KMS-11 (cell line): Measurements from ENCODE around the gene USP35.

Source experiments
- H2AFZ ChIP-seq: fragments of 200-600 bp; sonication (generic); 2 replicates; pipeline ENCODE4 v1.6.1; 2016; ENCODE audit warnings: antibody characterized with exemption, mixed run types, low read depth
- H3K27ac ChIP-seq: fragments of 200-600 bp; sonication (generic); 2 replicates; pipeline ENCODE4 v1.6.1; 2016; ENCODE audit warnings: mild to moderate bottlenecking, mixed run types
- H3K27me3 ChIP-seq: fragments of 200-600 bp; sonication (generic); 2 replicates; pipeline ENCODE4 v1.6.1; 2017; ENCODE audit warnings: mild to moderate bottlenecking, low read depth, mixed run types, moderate library complexity; ENCODE audit not compliant: insufficient read depth
- H3K36me3 ChIP-seq: fragments of 200-600 bp; sonication (generic); 2 replicates; pipeline ENCODE4 v1.6.1; 2017; ENCODE audit warnings: mild to moderate bottlenecking, mixed run types; ENCODE audit not compliant: insufficient read depth
- H3K4me1 ChIP-seq: fragments of 200-600 bp; sonication (generic); 2 replicates; pipeline ENCODE4 v1.6.1; 2016; ENCODE audit warnings: mild to moderate bottlenecking, low read depth, mixed run types; ENCODE audit not compliant: poor library complexity, severe bottlenecking
- H3K4me2 ChIP-seq: fragments of 200-600 bp; sonication (generic); 2 replicates; pipeline ENCODE4 v1.7.0; 2016; ENCODE audit warnings: mild to moderate bottlenecking, mixed run types
- H3K4me3 ChIP-seq: fragments of 200-600 bp; sonication (generic); IDR thresholded peaks from 2 replicates; pipeline ENCODE4 v1.6.1; 2017; ENCODE audit warnings: low read depth, low read length, mixed read lengths; ENCODE audit not compliant: insufficient read depth
- H3K79me2 ChIP-seq: fragments of 200-600 bp; sonication (generic); 2 replicates; pipeline ENCODE4 v1.6.1; 2016; ENCODE audit warnings: low read depth, mixed run types; ENCODE audit not compliant: insufficient read depth
- H3K9ac ChIP-seq: fragments of 200-600 bp; sonication (generic); 2 replicates; pipeline ENCODE4 v1.6.1; 2016; ENCODE audit warnings: mild to moderate bottlenecking, mixed run types
- H4K20me1 ChIP-seq: fragments of 200-600 bp; sonication (generic); 2 replicates; pipeline ENCODE4 v1.6.1; 2016; ENCODE audit warnings: mild to moderate bottlenecking, mixed run types; ENCODE audit not compliant: insufficient read depth
- CTCF ChIP-seq: fragments of 200-600 bp; sonication (generic); conservative IDR thresholded peaks from 2 replicates; pipeline ENCODE4 v1.6.1; 2017; ENCODE audit warnings: low read depth, mild to moderate bottlenecking, antibody characterized with exemption, low read length, moderate library complexity, mixed read lengths

USP35 gene

GRCh38 chr11:78216571-78217287 is 28.0 kb downstream of the USP35 start:
- Histone ChIP-seq H2AFZ (no peak overlapping the region), H3K4me1 (no peaks in the 10 kb centered on the region), H3K4me2 (no peak overlapping the region), H3K9ac (no peak overlapping the region), H3K36me3 (no peaks in the 10 kb centered on the region), H3K4me3 (no peak overlapping the region), H4K20me1 (no peaks in the 10 kb centered on the region), H3K79me2 (no peaks in the 10 kb centered on the region), H3K27me3 (no peaks in the 10 kb centered on the region), H3K27ac (no peak overlapping the region)
- TF ChIP-seq CTCF: no peak

GRCh38 chr11:78217650-78218541 is 29.2 kb downstream of the USP35 start:
- no peaks in the 10 kb centered on the region for H3K4me1 ChIP-seq
- no peak for TF ChIP-seq CTCF
- no peaks in the 10 kb centered on the region for H3K79me2 ChIP-seq
- H3K36me3 ChIP-seq: no peaks in the 10 kb centered on the region
- H3K27ac ChIP-seq: no peak overlapping the region
- H2AFZ ChIP-seq: no peak overlapping the region
- H3K27me3 ChIP-seq: no peaks in the 10 kb centered on the region
- no peak overlapping the region for H3K9ac ChIP-seq
- H3K4me2 ChIP-seq: no peak overlapping the region
- no peak overlapping the region for H3K4me3 ChIP-seq
- H4K20me1 ChIP-seq: no peaks in the 10 kb centered on the region

GRCh38 chr11:78218707-78219492 is 30.2 kb downstream of the USP35 start:
- no peak overlapping the region for H2AFZ ChIP-seq
- no peak overlapping the region for H3K4me3 ChIP-seq
- no peaks in the 10 kb centered on the region for H3K27me3 ChIP-seq
- H3K27ac ChIP-seq: no peak overlapping the region
- no peaks in the 10 kb centered on the region for H4K20me1 ChIP-seq
- no peak overlapping the region for H3K4me2 ChIP-seq
- TF ChIP-seq CTCF: no peak
- no peaks in the 10 kb centered on the region for H3K79me2 ChIP-seq
- no peak overlapping the region for H3K9ac ChIP-seq
- H3K4me1 ChIP-seq: no peaks in the 10 kb centered on the region
- no peaks in the 10 kb centered on the region for H3K36me3 ChIP-seq

GRCh38 chr11:78219493-78220217 is 30.9 kb downstream of the USP35 start:
- Histone ChIP-seq H3K36me3 (no peaks in the 10 kb centered on the region), H3K9ac (no peak overlapping the region)
- no peak for TF ChIP-seq CTCF

More at GRCh38 chr11:78219493-78220217, 30.9 kb downstream of the USP35 start:
- Histone ChIP-seq H4K20me1 (no peaks in the 10 kb centered on the region), H2AFZ (no peak overlapping the region), H3K27ac (no peak overlapping the region), H3K4me3 (no peak overlapping the region), H3K27me3 (no peaks in the 10 kb centered on the region), H3K4me2 (no peak overlapping the region), H3K79me2 (no peaks in the 10 kb centered on the region), H3K4me1 (no peaks in the 10 kb centered on the region)
